Measurements from ENCODE around the gene PIP5K1C. TPM values are rescaled to one million over a fixed set of nuclear protein-coding genes. Genes with fewer than 3 reads are reported as not detected.

The PIP5K1C gene
- total and polyA plus RNA-seq, 9 of the 15 experiments (the other 6 are each of a cell fraction or from before 2014, with no cell fraction given) = 0.38 to 22.1 (median 4.1) TPM

GRCh38 chr19:3619631-3620012 lies 80.6 kb downstream of the PIP5K1C start:
- no peak for DNase-seq (ENCODE audit: extremely low read depth in 1 of 4, low spot score in 3 of 4)
- intact Hi-C loops (cut with micrococcal nuclease) (no loop called here), in situ Hi-C loops (cut with MboI) (no loop called here)
- Histone ChIP-seq H3K27ac (ENCODE audit: extremely low read depth, low read depth, low read length) (no peak overlapping the region), H3K9ac (ENCODE audit: insufficient read depth in 1 of 2, low read depth in 2 of 2, low read length in 2 of 2) (peak overlapping the region in 1 of 2 experiments; percentile 60; a peak in 1 of 4 replicates), H4K20me1 (replicated peaks; ENCODE audit: control insufficient read depth, insufficient read depth, low read length) (no peaks in the 10 kb centered on the region), H2AFZ (ENCODE audit: low read depth, low read length) (no peak overlapping the region), H3K4me2 (ENCODE audit: insufficient read depth, low read length) (no peak overlapping the region), H3K4me1 (replicated peaks in 1 of 2; ENCODE audit: control insufficient read depth in 2 of 2, insufficient read depth in 2 of 2, low read length in 2 of 2) (peaks cover 4 to 73% of the 10 kb centered on the region in 2 experiments), H3K36me3 (ENCODE audit: control insufficient read depth, insufficient read depth, low read length) (peaks cover 74% of the 10 kb centered on the region; the same call in 1 of the 3 replicates), H3K27me3 (ENCODE audit: control insufficient read depth in 2 of 2, insufficient read depth in 2 of 2, low read length in 2 of 2) (no peaks in the 10 kb centered on the region), H3K9me3 (replicated peaks; ENCODE audit: control insufficient read depth, insufficient read depth, low read depth, low read length) (no peaks in the 10 kb centered on the region), H3K9me1 (ENCODE audit: control insufficient read depth, insufficient read depth, low read length) (no peaks in the 10 kb centered on the region), H3K4me3 (no peak overlapping the region), H3K79me2 (ENCODE audit: control insufficient read depth, insufficient read depth, low read length) (peaks cover 8% of the 10 kb centered on the region)
- POLR2A ChIA-PET = interaction anchor here (1.1 kb wide), 1 partner anchor 16 kb away, joined by 3 read pairs; no protein-coding TSS in a partner anchor
- FAIRE-seq = no peak
- BruUV-seq (replicated peaks) = no TSS peak
- 91% methylated on average over 8 of the region's 17 CpGs for WGBS (ENCODE audit: insufficient coverage, low coverage, missing lambda C conversion rate)
- CTCF ChIA-PET (ENCODE audit: low intra/inter-chr PET ratio) = interaction anchor here (1.1 to 2.9 kb wide), 2 partner anchors 75 to 76 kb away, joined by 5 to 19 read pairs; no protein-coding TSS in a partner anchor
- peak; percentile 51; the same call in 1 of the 2 replicates for TF ChIP-seq POLR2G (IDR thresholded peaks at IDR 0.05; ENCODE audit: low read depth, low read length)
- TF ChIP-seq ETV5 (CRISPR knock-in tag; IDR thresholded peaks at IDR 0.05; ENCODE audit: low read depth) = no peak
- ATAC-seq = no peak

GRCh38 chr19:3618811-3619630 lies 81.2 kb downstream of the PIP5K1C start:
- DNase-seq (ENCODE audit: extremely low read depth in 1 of 4, low spot score in 3 of 4) (peak in 1 of 4 experiments; percentile 23), ATAC-seq (no peak; the same call in 2 of the 3 replicates), FAIRE-seq (no peak)
- CTCF ChIA-PET (ENCODE audit: low intra/inter-chr PET ratio) = interaction anchor here (1.1 to 2.9 kb wide), 2 partner anchors 74 to 76 kb away, joined by 5 to 19 read pairs; no protein-coding TSS in a partner anchor
- no peaks in the 10 kb centered on the region for H3K27me3 ChIP-seq (ENCODE audit: control insufficient read depth in 2 of 2, insufficient read depth in 2 of 2, low read length in 2 of 2)
- H3K36me3 ChIP-seq (ENCODE audit: control insufficient read depth, insufficient read depth, low read length) = peaks cover 77% of the 10 kb centered on the region; the same call in 1 of the 3 replicates
- POLR2A ChIA-PET = interaction anchor here (0.6 to 1.1 kb wide), 2 partner anchors 15 to 271 kb away, joined by 3 read pairs; no protein-coding TSS in a partner anchor
- no peaks in the 10 kb centered on the region for H4K20me1 ChIP-seq (replicated peaks; ENCODE audit: control insufficient read depth, insufficient read depth, low read length)
- intact Hi-C loops (cut with micrococcal nuclease) = loop anchor here (1.0 kb wide), 1 partner anchor 33 kb away; no protein-coding TSS in a partner anchor
- H3K9me3 ChIP-seq (replicated peaks; ENCODE audit: control insufficient read depth, insufficient read depth, low read depth, low read length) = no peaks in the 10 kb centered on the region
- H3K27ac ChIP-seq (ENCODE audit: extremely low read depth, low read depth, low read length) = no peak overlapping the region
- H3K9ac ChIP-seq (ENCODE audit: insufficient read depth in 1 of 2, low read depth in 2 of 2, low read length in 2 of 2) = no peak overlapping the region
- no peak overlapping the region for H3K4me2 ChIP-seq (ENCODE audit: insufficient read depth, low read length)
- no peak overlapping the region for H2AFZ ChIP-seq (ENCODE audit: low read depth, low read length)
- H3K9me1 ChIP-seq (ENCODE audit: control insufficient read depth, insufficient read depth, low read length) = no peaks in the 10 kb centered on the region
- 74% methylated on average over 13 of the region's 31 CpGs for WGBS (ENCODE audit: insufficient coverage, low coverage, missing lambda C conversion rate)
- peaks cover 4 to 74% of the 10 kb centered on the region in 2 experiments for H3K4me1 ChIP-seq (replicated peaks in 1 of 2; ENCODE audit: control insufficient read depth in 2 of 2, insufficient read depth in 2 of 2, low read length in 2 of 2)
- no TSS peak for BruUV-seq (replicated peaks)
- in situ Hi-C loops (cut with MboI) = no loop called here
- H3K79me2 ChIP-seq (ENCODE audit: control insufficient read depth, insufficient read depth, low read length) = peaks cover 2% of the 10 kb centered on the region; the same call in 1 of the 3 replicates
- no peak overlapping the region for H3K4me3 ChIP-seq
- TF ChIP-seq ZNF277 (CRISPR knock-in tag; IDR thresholded peaks at IDR 0.05; ENCODE audit: borderline replicate concordance) (no peak), CTCF (IDR thresholded peaks at IDR 0.05 in 2 of 3, conservative IDR thresholded peaks at IDR 0.05 in 1 of 3; ENCODE audit: insufficient read depth in 2 of 3, low read depth in 1 of 3, low read length in 3 of 3) (0 out of 6 replicates have a peak, but pooled peaks of 1 of the 3 experiments have one; percentile 3), KDM1A (IDR thresholded peaks at IDR 0.05) (peak in 1 of 2 experiments; percentile 21; a peak in 1 of 4 replicates), SRSF9 (IDR thresholded peaks at IDR 0.05; ENCODE audit: borderline replicate concordance, low read depth, low read length) (no peak), ZFP36 (IDR thresholded peaks at IDR 0.05; ENCODE audit: low read depth, low read length, partially characterized antibody) (peak; percentile 94), BCOR (IDR thresholded peaks at IDR 0.05) (peak; percentile 57), MECOM (CRISPR knock-in tag; IDR thresholded peaks at IDR 0.05) (no peak), GABPB1 (CRISPR knock-in tag; IDR thresholded peaks at IDR 0.05) (0 out of 2 replicates have a peak, but pooled peaks have one; percentile 1)
